ENCODE results near the gene CIBAR2. TPM values are rescaled to one million over a fixed set of nuclear protein-coding genes. Genes with fewer than 3 reads are reported as not detected.

CIBAR2 gene
- total and polyA plus RNA-seq, 8 donors: 0.29 to 10.9 (median 5.9) TPM

GRCh38 chr16:85082173-85083050 is 29.9 kb downstream of the CIBAR2 start:
- Histone ChIP-seq H3K36me3 (peaks cover 0 to 71% of the 10 kb centered on the region in 2 donors), H3K4me1 (peaks cover 0 to 24% of the 10 kb centered on the region in 2 donors), H3K4me3 (no peak overlapping the region), H3K27ac (no peak overlapping the region), H3K27me3 (peaks cover 0 to 6% of the 10 kb centered on the region in 2 donors), H3K9me3 (no peaks in the 10 kb centered on the region)
- intact Hi-C loops (cut with DNase I): no loop called here
- no peak for TF ChIP-seq CTCF (IDR thresholded peaks at IDR 0.05)
- DNase-seq (peak in 2 of 4 donors; percentile 44 to 73), ATAC-seq (peak; percentile 72)

GRCh38 chr16:85081765-85082164 is 30.5 kb downstream of the CIBAR2 start:
- intact Hi-C loops (cut with DNase I): no loop called here
- Histone ChIP-seq H3K4me1 (peaks cover 0 to 30% of the 10 kb centered on the region in 2 donors), H3K27me3 (peaks cover 0 to 6% of the 10 kb centered on the region in 2 donors), H3K36me3 (peaks cover 0 to 71% of the 10 kb centered on the region in 2 donors), H3K27ac (no peak overlapping the region), H3K9me3 (no peaks in the 10 kb centered on the region), H3K4me3 (no peak overlapping the region)
- peak in 1 of 4 donors; percentile 74 for DNase-seq
- ATAC-seq: no peak
- TF ChIP-seq CTCF (IDR thresholded peaks at IDR 0.05): no peak

- Histone ChIP-seq H3K4me1 (peaks cover 0 to 33% of the 10 kb centered on the region in 2 donors), H3K9me3 (no peaks in the 10 kb centered on the region), H3K4me3 (no peak overlapping the region), H3K36me3 (peaks cover 0 to 71% of the 10 kb centered on the region in 2 donors), H3K27ac (no peak overlapping the region), H3K27me3 (peaks cover 0 to 6% of the 10 kb centered on the region in 2 donors)
- intact Hi-C loops (cut with DNase I): no loop called here
- DNase-seq (no peak), ATAC-seq (no peak)
- no peak for TF ChIP-seq CTCF (IDR thresholded peaks at IDR 0.05)
These were observed 31.2 kb downstream of the CIBAR2 start for GRCh38 chr16:85081038-85081437.

GRCh38 chr16:85079785-85080570 is 32.3 kb downstream of the CIBAR2 start:
- peaks cover 0 to 33% of the 10 kb centered on the region in 2 donors for H3K4me1 ChIP-seq
- peaks cover 0 to 71% of the 10 kb centered on the region in 2 donors for H3K36me3 ChIP-seq
- intact Hi-C loops (cut with DNase I): no loop called here
- no peak for ATAC-seq
- no peak for TF ChIP-seq CTCF (IDR thresholded peaks at IDR 0.05)
- peaks cover 0 to 6% of the 10 kb centered on the region in 2 donors for H3K27me3 ChIP-seq
- no peaks in the 10 kb centered on the region for H3K9me3 ChIP-seq
- no peak overlapping the region for H3K27ac ChIP-seq
- DNase-seq: peak in 1 of 4 donors; percentile 76
- no peak overlapping the region for H3K4me3 ChIP-seq

- Histone ChIP-seq H3K27ac (no peak overlapping the region), H3K36me3 (peaks cover 0 to 80% of the 10 kb centered on the region in 2 donors), H3K4me1 (peaks cover 0 to 33% of the 10 kb centered on the region in 2 donors), H3K4me3 (no peak overlapping the region), H3K9me3 (no peaks in the 10 kb centered on the region), H3K27me3 (peaks cover 0 to 6% of the 10 kb centered on the region in 2 donors)
- intact Hi-C loops (cut with DNase I): no loop called here
- no peak for TF ChIP-seq CTCF (IDR thresholded peaks at IDR 0.05)
- ATAC-seq (no peak), DNase-seq (no peak)
These were observed 33.3 kb downstream of the CIBAR2 start for GRCh38 chr16:85078952-85079351.
